ENCODE measurements around the gene CYB561.

DNA sequence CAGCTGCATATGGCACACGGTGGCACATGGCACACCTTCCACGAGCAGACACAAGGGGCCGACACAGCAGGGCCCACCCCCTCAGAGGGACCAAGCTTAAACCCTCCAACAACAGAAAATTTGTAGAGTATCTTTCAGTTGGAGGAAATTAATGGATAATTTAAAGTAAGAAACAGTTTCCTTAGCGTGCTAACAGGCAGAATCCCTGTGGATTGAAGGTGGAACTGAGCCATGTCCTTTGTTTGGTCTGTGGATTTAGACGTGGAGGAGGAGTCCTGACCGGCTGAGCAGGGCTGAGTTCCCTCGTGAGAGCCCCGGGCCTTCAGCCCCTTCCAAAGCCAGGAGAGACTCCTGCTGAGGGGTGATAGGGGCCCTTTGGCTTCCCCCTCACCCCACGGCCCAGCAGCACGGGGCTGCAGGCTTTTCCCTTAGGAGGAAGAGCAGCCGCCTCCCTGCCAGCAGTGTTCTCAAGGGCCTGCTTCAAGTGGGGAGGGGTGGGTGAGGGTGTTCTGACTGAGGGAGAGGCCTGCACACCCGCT is 1.4 kb upstream of the CYB561 start:
- TF ChIP-seq, protein P1, sequence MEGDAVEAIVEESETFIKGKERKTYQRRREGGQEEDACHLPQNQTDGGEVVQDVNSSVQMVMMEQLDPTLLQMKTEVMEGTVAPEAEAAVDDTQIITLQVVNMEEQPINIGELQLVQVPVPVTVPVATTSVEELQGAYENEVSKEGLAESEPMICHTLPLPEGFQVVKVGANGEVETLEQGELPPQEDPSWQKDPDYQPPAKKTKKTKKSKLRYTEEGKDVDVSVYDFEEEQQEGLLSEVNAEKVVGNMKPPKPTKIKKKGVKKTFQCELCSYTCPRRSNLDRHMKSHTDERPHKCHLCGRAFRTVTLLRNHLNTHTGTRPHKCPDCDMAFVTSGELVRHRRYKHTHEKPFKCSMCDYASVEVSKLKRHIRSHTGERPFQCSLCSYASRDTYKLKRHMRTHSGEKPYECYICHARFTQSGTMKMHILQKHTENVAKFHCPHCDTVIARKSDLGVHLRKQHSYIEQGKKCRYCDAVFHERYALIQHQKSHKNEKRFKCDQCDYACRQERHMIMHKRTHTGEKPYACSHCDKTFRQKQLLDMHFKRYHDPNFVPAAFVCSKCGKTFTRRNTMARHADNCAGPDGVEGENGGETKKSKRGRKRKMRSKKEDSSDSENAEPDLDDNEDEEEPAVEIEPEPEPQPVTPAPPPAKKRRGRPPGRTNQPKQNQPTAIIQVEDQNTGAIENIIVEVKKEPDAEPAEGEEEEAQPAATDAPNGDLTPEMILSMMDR (conservative IDR thresholded peaks at IDR 0.05; ENCODE audit: low read depth, low read length), result no peak
- TF ChIP-seq POLR2A (IDR thresholded peaks at IDR 0.05; ENCODE audit: low read depth, low read length) (no peak), MXI1 (IDR thresholded peaks at IDR 0.05; ENCODE audit: borderline replicate concordance, low read depth, low read length) (no peak), CEBPB (IDR thresholded peaks at IDR 0.05; ENCODE audit: low read depth, low read length) (no peak), SMC3 (IDR thresholded peaks at IDR 0.05; ENCODE audit: low read depth, low read length) (no peak), RFX5 (IDR thresholded peaks at IDR 0.05; ENCODE audit: low read depth, low read length) (no peak), RCOR1 (IDR thresholded peaks at IDR 0.05; ENCODE audit: insufficient replicate concordance, low read length) (no peak), FOS (IDR thresholded peaks at IDR 0.05; ENCODE audit: low read depth, low read length) (no peak)
- TF ChIP-seq, protein P2, sequence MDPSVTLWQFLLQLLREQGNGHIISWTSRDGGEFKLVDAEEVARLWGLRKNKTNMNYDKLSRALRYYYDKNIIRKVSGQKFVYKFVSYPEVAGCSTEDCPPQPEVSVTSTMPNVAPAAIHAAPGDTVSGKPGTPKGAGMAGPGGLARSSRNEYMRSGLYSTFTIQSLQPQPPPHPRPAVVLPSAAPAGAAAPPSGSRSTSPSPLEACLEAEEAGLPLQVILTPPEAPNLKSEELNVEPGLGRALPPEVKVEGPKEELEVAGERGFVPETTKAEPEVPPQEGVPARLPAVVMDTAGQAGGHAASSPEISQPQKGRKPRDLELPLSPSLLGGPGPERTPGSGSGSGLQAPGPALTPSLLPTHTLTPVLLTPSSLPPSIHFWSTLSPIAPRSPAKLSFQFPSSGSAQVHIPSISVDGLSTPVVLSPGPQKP (IDR thresholded peaks at IDR 0.05; ENCODE audit: borderline replicate concordance, low read depth, low read length), result no peak

Measured in IMR-90 (cell line).